GM04503 (cell line): ENCODE results near the gene FZD7.
A peak's percentile ranks its signal among the peaks of the same experiment; 100 is the strongest.

ENCODE experiments used
- DNase-seq: peaks from one replicate; pipeline ENCODE4 v3.0.0-alpha.2; 2012; ENCODE audit warnings: low read depth

FZD7 gene

GRCh38 chr2:202033317-202034248, at the start of gene FZD7:
TSS of gene FZD7 (plus strand) at chr2:202033855. CDS start at chr2:202034648, 793 bp downstream.
- DNase-seq = peak; percentile 71

- DNase-seq = no peak
Observed at GRCh38 chr2:201984333-201984732, 49.3 kb upstream of the FZD7 start.

- DNase-seq = no peak
Observed at GRCh38 chr2:201984800-201985525, 48.7 kb upstream of the FZD7 start.

- DNase-seq = no peak
Observed at GRCh38 chr2:201985728-201986462, 47.8 kb upstream of the FZD7 start.

- no peak for DNase-seq
Observed at GRCh38 chr2:201986463-201986735, 47.3 kb upstream of the FZD7 start.

- no peak for DNase-seq
Observed at GRCh38 chr2:201987426-201987825, 46.2 kb upstream of the FZD7 start.

- DNase-seq = no peak
Observed at GRCh38 chr2:201990069-201990468, 43.6 kb upstream of the FZD7 start.

GRCh38 chr2:201992960-201993359, 40.7 kb upstream of the FZD7 start:
- DNase-seq = no peak

GRCh38 chr2:201994973-201995638, 38.5 kb upstream of the FZD7 start:
- DNase-seq = no peak

- no peak for DNase-seq
Observed at GRCh38 chr2:201996006-201996405, 37.6 kb upstream of the FZD7 start.

GRCh38 chr2:201996679-201997314, 36.9 kb upstream of the FZD7 start:
- DNase-seq = no peak

GRCh38 chr2:201999279-201999678, 34.4 kb upstream of the FZD7 start:
- DNase-seq = no peak

GRCh38 chr2:202001826-202002225, 31.8 kb upstream of the FZD7 start:
- DNase-seq = no peak

GRCh38 chr2:202002381-202002780, 31.3 kb upstream of the FZD7 start:
- no peak for DNase-seq

GRCh38 chr2:202005272-202005887, 28.3 kb upstream of the FZD7 start:
- DNase-seq = no peak

- no peak for DNase-seq
Observed at GRCh38 chr2:202006301-202006700, 27.4 kb upstream of the FZD7 start.

GRCh38 chr2:202007015-202007982, 26.4 kb upstream of the FZD7 start:
- no peak for DNase-seq

- no peak for DNase-seq
Observed at GRCh38 chr2:202007983-202008354, 25.7 kb upstream of the FZD7 start.

- DNase-seq = no peak
Observed at GRCh38 chr2:202009019-202009481, 24.6 kb upstream of the FZD7 start.

- no peak for DNase-seq
Observed at GRCh38 chr2:202009581-202009980, 24.1 kb upstream of the FZD7 start.
